CD14-positive monocyte (primary cell): ENCODE data around the gene FAM171A1. TPM values are rescaled to one million over a fixed set of nuclear protein-coding genes. Genes with fewer than 3 reads are reported as not detected.

Experiments
- DNase-seq, 3 donors: peaks; one replicate each; pipeline ENCODE4 v3.0.0-alpha.2; 2011 to 2022
- H2AFZ ChIP-seq: 2 replicates; pipeline ENCODE4 v1.6.0; 2012; ENCODE audit warnings: mild to moderate bottlenecking, low read depth, low read length, inconsistent platforms; ENCODE audit not compliant: insufficient read depth, poor library complexity, severe bottlenecking
- H3K27ac ChIP-seq, 2 donors: 1 replicate in 1 of 2; 2 replicates in 1 of 2; pipeline ENCODE4 v1.5.1; 2012 to 2013; ENCODE audit warnings: low read length in 2 of 2, control low read depth in 1 of 2, inconsistent platforms in 1 of 2, low read depth in 1 of 2, mild to moderate bottlenecking in 1 of 2
- H3K27me3 ChIP-seq, 2 donors: one replicate each; pipeline versions ENCODE4 v1.6.0 to v1.6.1; 2011 to 2013; ENCODE audit warnings: low read length in 2 of 2; ENCODE audit not compliant: control insufficient read depth in 2 of 2, insufficient read depth in 2 of 2
- H3K36me3 ChIP-seq, 2 donors: replicated peaks in 1 of 2; 1 replicate in 1 of 2; 2 replicates in 1 of 2; pipeline versions ENCODE4 v1.5.1 to v1.6.1; 2012 to 2013; ENCODE audit warnings: low read length in 2 of 2, control low read depth in 1 of 2, inconsistent platforms in 1 of 2, mild to moderate bottlenecking in 1 of 2; ENCODE audit not compliant: insufficient read depth in 2 of 2, control insufficient read depth in 1 of 2
- H3K4me1 ChIP-seq, 2 donors: 1 replicate in 1 of 2; 2 replicates in 1 of 2; pipeline versions ENCODE4 v1.5.1 to v1.6.1; 2012 to 2013; ENCODE audit warnings: low read length in 2 of 2, control low read depth in 1 of 2, inconsistent platforms in 1 of 2, mild to moderate bottlenecking in 1 of 2, moderate library complexity in 1 of 2; ENCODE audit not compliant: insufficient read depth in 2 of 2, control insufficient read depth in 1 of 2
- H3K4me2 ChIP-seq: replicated peaks from 2 replicates; pipeline ENCODE3; 2012; ENCODE audit warnings: low read length, moderate library complexity, mild to moderate bottlenecking; ENCODE audit not compliant: poor library complexity, severe bottlenecking; ENCODE audit errors: extremely low read depth
- H3K4me3 ChIP-seq, 3 experiments: fragments of 200-600 bp in 1 of 3; sonication (generic) in 1 of 3; replicated peaks in 1 of 3; 1 replicate in 2 of 3; 2 replicates in 1 of 3; pipeline ENCODE4 v1.5.1; 2011 to 2013; ENCODE audit warnings: low read length in 3 of 3, mild to moderate bottlenecking in 3 of 3, control low read depth in 2 of 3, low read depth in 2 of 3, inconsistent platforms in 1 of 3, moderate library complexity in 1 of 3
- H3K79me2 ChIP-seq: 2 replicates; pipeline ENCODE4 v1.6.0; 2012; ENCODE audit warnings: mild to moderate bottlenecking, control low read depth, inconsistent platforms, low read length, moderate library complexity; ENCODE audit not compliant: insufficient read depth
- H3K9ac ChIP-seq: 2 replicates; pipeline ENCODE4 v1.6.0; 2017; ENCODE audit warnings: low read length, mild to moderate bottlenecking; ENCODE audit not compliant: insufficient read depth, poor library complexity, severe bottlenecking
- H3K9me3 ChIP-seq, 2 donors: replicated peaks in 1 of 2; 1 replicate in 1 of 2; 2 replicates in 1 of 2; pipeline versions ENCODE4 v1.5.1 to v1.6.1; 2012 to 2013; ENCODE audit warnings: low read length in 2 of 2, control low read depth in 1 of 2; ENCODE audit not compliant: control insufficient read depth in 1 of 2, insufficient read depth in 1 of 2
- H4K20me1 ChIP-seq: 2 replicates; pipeline ENCODE4 v1.6.0; 2012; ENCODE audit warnings: mild to moderate bottlenecking, low read length, control low read depth, moderate library complexity; ENCODE audit not compliant: insufficient read depth
- H3K27ac Mint-ChIP-seq, 7 donors: one replicate each; pipeline ENCODE4 v1.8.0; 2020; ENCODE audit warnings: mild to moderate bottlenecking in 7 of 7, mixed read lengths in 7 of 7, moderate library complexity in 6 of 7, inconsistent platforms in 2 of 7
- H3K27me3 Mint-ChIP-seq, 3 donors: one replicate each; pipeline ENCODE4 v1.8.0; 2021 to 2022; ENCODE audit warnings: low read depth in 3 of 3, mild to moderate bottlenecking in 3 of 3, mixed read lengths in 3 of 3, moderate library complexity in 3 of 3, inconsistent platforms in 1 of 3
- H3K36me3 Mint-ChIP-seq, 2 donors: one replicate each; pipeline ENCODE4 v1.8.0; 2020; ENCODE audit warnings: mixed read lengths in 2 of 2, inconsistent platforms in 1 of 2, mild to moderate bottlenecking in 1 of 2
- H3K4me1 Mint-ChIP-seq: one replicate; pipeline ENCODE4 v1.8.0; 2020; ENCODE audit warnings: mild to moderate bottlenecking, mixed read lengths
- H3K4me3 Mint-ChIP-seq, 2 donors: one replicate each; pipeline ENCODE4 v1.8.0; 2020; ENCODE audit warnings: mild to moderate bottlenecking in 2 of 2, mixed read lengths in 2 of 2, moderate library complexity in 1 of 2
- H3K9me3 Mint-ChIP-seq, 7 donors: one replicate each; pipeline ENCODE4 v1.8.0; 2020 to 2022; ENCODE audit warnings: mixed read lengths in 7 of 7, mild to moderate bottlenecking in 6 of 7, moderate library complexity in 6 of 7, inconsistent platforms in 2 of 7
- WGBS: methylation state at CpG from one replicate; pipeline ENCODE4 v1.1.5; 2013; ENCODE audit warnings: missing lambda C conversion rate; ENCODE audit not compliant: insufficient coverage; 5-methylcytosine and 5-hydroxymethylcytosine counted together
- intact Hi-C, 2 donors: fragments of 100-400 bp; cut with micrococcal nuclease; formaldehyde crosslinking; loops; one replicate each; pipeline versions ENCODE4 v1.15.0 to v1.15.1; 2023
- polyA plus RNA-seq, 3 donors: library from polyadenylated mRNA; depleted of rRNA in 1 of 3; unstranded in 2 of 3; stranded (reverse) in 1 of 3; fragments of 300-500 nt in 2 of 3; fragments of >200 nt in 1 of 3; fragmentation: Illumina TruSeq in 2 of 3; gene quantifications; 1 replicate in 2 of 3; 2 replicates in 1 of 3; pipeline ENCODE4 v1.2.3, GENCODE V29; 2012 to 2021
- TF ChIP-seq, protein P1 (sequence below): fragments of 200-600 bp; IDR thresholded peaks from one replicate; pipeline ENCODE4 v1.8.0; 2022; ENCODE audit warnings: antibody characterized with exemption, mild to moderate bottlenecking

FAM171A1 gene
- polyA plus RNA-seq, 3 donors, result not detected

DNA sequence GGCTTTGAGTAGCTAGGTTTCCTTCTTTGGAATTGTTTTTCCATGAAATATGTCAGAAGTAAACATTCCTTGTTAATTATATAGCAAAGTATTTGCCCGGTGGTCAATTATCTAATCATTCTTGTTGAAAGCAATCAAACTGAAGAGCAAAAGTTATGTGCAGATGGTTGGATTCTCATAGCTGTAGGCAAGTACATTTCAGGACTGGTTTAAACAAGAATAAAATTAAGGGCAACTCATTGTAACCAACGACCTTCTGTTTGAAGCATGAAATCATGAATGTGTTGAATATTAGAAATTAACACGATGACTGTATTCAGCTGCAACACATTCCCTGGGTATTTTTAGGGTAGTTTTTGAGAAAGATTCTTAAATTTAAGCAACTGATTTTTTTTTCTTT, 140.8 kb downstream of the FAM171A1 start:
- Histone ChIP-seq H3K4me1 (no peaks in the 10 kb centered on the region), H3K36me3 (no peaks in the 10 kb centered on the region), H3K4me3 (no peak overlapping the region), H2AFZ (no peak overlapping the region), H3K9me3 (peaks cover 0 to 4% of the 10 kb centered on the region in 2 donors), H3K27ac (no peak overlapping the region), H3K9ac (no peak overlapping the region), H3K27me3 (no peaks in the 10 kb centered on the region), H3K4me2 (no peak overlapping the region), H4K20me1 (no peaks in the 10 kb centered on the region), H3K79me2 (no peaks in the 10 kb centered on the region)
- peaks cover 0 to 5% (median 5%) of the 10 kb centered on the region in 3 donors for H3K27me3 Mint-ChIP-seq
- 75% methylated on average over 1 of the region's 3 CpGs for WGBS
- H3K4me3 Mint-ChIP-seq, result no peak overlapping the region
- no peak overlapping the region for H3K27ac Mint-ChIP-seq
- H3K9me3 Mint-ChIP-seq, result peaks cover 0 to 9% (median 5%) of the 10 kb centered on the region in 7 donors
- H3K36me3 Mint-ChIP-seq, result no peaks in the 10 kb centered on the region
- no peak for DNase-seq
- intact Hi-C loops, result no loop called here
- TF ChIP-seq, protein P1, sequence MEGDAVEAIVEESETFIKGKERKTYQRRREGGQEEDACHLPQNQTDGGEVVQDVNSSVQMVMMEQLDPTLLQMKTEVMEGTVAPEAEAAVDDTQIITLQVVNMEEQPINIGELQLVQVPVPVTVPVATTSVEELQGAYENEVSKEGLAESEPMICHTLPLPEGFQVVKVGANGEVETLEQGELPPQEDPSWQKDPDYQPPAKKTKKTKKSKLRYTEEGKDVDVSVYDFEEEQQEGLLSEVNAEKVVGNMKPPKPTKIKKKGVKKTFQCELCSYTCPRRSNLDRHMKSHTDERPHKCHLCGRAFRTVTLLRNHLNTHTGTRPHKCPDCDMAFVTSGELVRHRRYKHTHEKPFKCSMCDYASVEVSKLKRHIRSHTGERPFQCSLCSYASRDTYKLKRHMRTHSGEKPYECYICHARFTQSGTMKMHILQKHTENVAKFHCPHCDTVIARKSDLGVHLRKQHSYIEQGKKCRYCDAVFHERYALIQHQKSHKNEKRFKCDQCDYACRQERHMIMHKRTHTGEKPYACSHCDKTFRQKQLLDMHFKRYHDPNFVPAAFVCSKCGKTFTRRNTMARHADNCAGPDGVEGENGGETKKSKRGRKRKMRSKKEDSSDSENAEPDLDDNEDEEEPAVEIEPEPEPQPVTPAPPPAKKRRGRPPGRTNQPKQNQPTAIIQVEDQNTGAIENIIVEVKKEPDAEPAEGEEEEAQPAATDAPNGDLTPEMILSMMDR, result no peak
- H3K4me1 Mint-ChIP-seq, result no peaks in the 10 kb centered on the region

DNA sequence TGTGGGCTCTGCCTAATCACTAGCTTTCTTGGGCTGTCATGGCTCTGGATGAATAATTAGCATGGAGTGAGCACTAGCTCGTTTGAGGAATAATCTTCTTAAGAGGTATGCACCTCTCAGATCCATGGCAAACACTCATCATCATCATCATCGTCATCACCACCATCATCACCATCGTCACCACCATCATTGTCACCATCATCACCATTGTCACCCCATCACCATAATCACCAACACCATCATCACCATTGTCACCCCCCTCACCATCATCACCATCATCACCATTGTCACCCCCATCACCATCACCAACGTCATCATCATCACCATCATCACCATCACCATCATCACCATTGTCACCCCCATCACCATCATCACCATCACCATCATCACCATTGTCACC, 141.8 kb downstream of the FAM171A1 start:
- no peak overlapping the region for H2AFZ ChIP-seq
- no peaks in the 10 kb centered on the region for H3K4me1 ChIP-seq
- no peaks in the 10 kb centered on the region for H3K36me3 ChIP-seq
- Mint-ChIP-seq H3K27ac (no peak overlapping the region), H3K9me3 (peaks cover 4 to 18% (median 10%) of the 10 kb centered on the region in 7 donors), H3K27me3 (peaks cover 0 to 9% (median 5%) of the 10 kb centered on the region in 3 donors), H3K36me3 (no peaks in the 10 kb centered on the region), H3K4me1 (no peaks in the 10 kb centered on the region), H3K4me3 (no peak overlapping the region)
- H3K4me3 ChIP-seq, result no peak overlapping the region
- WGBS, result 97% methylated on average over 3 of the region's 4 CpGs
- TF ChIP-seq, protein P1, result no peak
- DNase-seq, result no peak
- no peaks in the 10 kb centered on the region for H4K20me1 ChIP-seq
- no peaks in the 10 kb centered on the region for H3K27me3 ChIP-seq
- no peak overlapping the region for H3K4me2 ChIP-seq
- intact Hi-C loops, result no loop called here
- no peak overlapping the region for H3K9ac ChIP-seq
- H3K9me3 ChIP-seq, result peaks cover 0 to 4% of the 10 kb centered on the region in 2 donors
- H3K79me2 ChIP-seq, result no peaks in the 10 kb centered on the region
- no peak overlapping the region for H3K27ac ChIP-seq
